H9 (cell line): ENCODE measurements around the gene OSTF1. TPM values are rescaled to one million over a fixed set of nuclear protein-coding genes. Genes with fewer than 3 reads are reported as not detected.

Experiments
- DNase-seq: peaks from one replicate; pipeline ENCODE4 v3.0.0-alpha.2; 2017
- H2AFZ ChIP-seq: one replicate; pipeline ENCODE4 v1.6.1; 2013; ENCODE audit warnings: mild to moderate bottlenecking, low read length, control low read depth, moderate library complexity
- H2AK5ac ChIP-seq: 2 replicates; pipeline ENCODE4 v1.6.1; 2013; ENCODE audit warnings: low read length, control low read depth, mixed read lengths; ENCODE audit not compliant: insufficient read length
- H2BK120ac ChIP-seq: one replicate; pipeline ENCODE4 v1.6.1; 2013; ENCODE audit warnings: low read depth, mild to moderate bottlenecking, low read length, control low read depth, inconsistent platforms; ENCODE audit not compliant: poor library complexity, severe bottlenecking
- H2BK12ac ChIP-seq: 2 replicates; pipeline ENCODE4 v1.6.1; 2013; ENCODE audit warnings: low read length, control low read depth, mixed read lengths, low read depth; ENCODE audit not compliant: insufficient read length
- H2BK15ac ChIP-seq: 2 replicates; pipeline ENCODE4 v1.6.1; 2013; ENCODE audit warnings: low read depth, low read length, control low read depth
- H2BK20ac ChIP-seq: one replicate; pipeline ENCODE4 v1.6.1; 2013; ENCODE audit warnings: low read depth, mild to moderate bottlenecking, low read length, control low read depth, inconsistent platforms; ENCODE audit not compliant: poor library complexity, severe bottlenecking
- H2BK5ac ChIP-seq: 2 replicates; pipeline ENCODE4 v1.6.1; 2013; ENCODE audit warnings: low read length, control low read depth, mixed read lengths; ENCODE audit not compliant: insufficient read length
- H3K14ac ChIP-seq: 2 replicates; pipeline ENCODE4 v1.6.1; 2013; ENCODE audit warnings: low read length, control low read depth; ENCODE audit not compliant: insufficient read depth
- H3K18ac ChIP-seq: 2 replicates; pipeline ENCODE4 v1.6.1; 2013; ENCODE audit warnings: low read depth, mild to moderate bottlenecking, mixed read lengths, low read length, control low read depth; ENCODE audit not compliant: insufficient read length
- H3K23ac ChIP-seq: 2 replicates; pipeline ENCODE4 v1.6.1; 2013; ENCODE audit warnings: low read length, control low read depth, mixed read lengths, low read depth; ENCODE audit not compliant: insufficient read length
- H3K23me2 ChIP-seq: 2 replicates; pipeline ENCODE4 v1.6.1; 2013; ENCODE audit warnings: low read depth, mild to moderate bottlenecking, mixed read lengths, low read length, control low read depth; ENCODE audit not compliant: insufficient read length, poor library complexity, severe bottlenecking
- H3K27ac ChIP-seq: 2 replicates; pipeline ENCODE4 v1.5.1; 2013; ENCODE audit warnings: low read length, control low read depth, mixed read lengths, low read depth; ENCODE audit not compliant: insufficient read length
- H3K27me3 ChIP-seq: 2 replicates; pipeline ENCODE4 v1.6.1; 2013; ENCODE audit warnings: low read length, control low read depth, inconsistent platforms; ENCODE audit not compliant: insufficient read depth
- H3K4ac ChIP-seq: 2 replicates; pipeline ENCODE4 v1.6.1; 2013; ENCODE audit warnings: low read depth, mild to moderate bottlenecking, control low read depth, inconsistent platforms, low read length, moderate library complexity
- H3K4me1 ChIP-seq: 2 replicates; pipeline ENCODE4 v1.6.1; 2013; ENCODE audit warnings: low read length, control low read depth, inconsistent platforms; ENCODE audit not compliant: insufficient read depth
- H3K4me2 ChIP-seq: 2 replicates; pipeline ENCODE4 v1.6.1; 2013; ENCODE audit warnings: low read length, control low read depth, mixed read lengths; ENCODE audit not compliant: insufficient read length, insufficient read depth
- H3K56ac ChIP-seq: 2 replicates; pipeline ENCODE4 v1.6.1; 2013; ENCODE audit warnings: low read depth, mild to moderate bottlenecking, mixed read lengths, low read length, control low read depth; ENCODE audit not compliant: insufficient read length
- H3K79me1 ChIP-seq: 2 replicates; pipeline ENCODE4 v1.6.1; 2013; ENCODE audit warnings: low read depth, mild to moderate bottlenecking, moderate library complexity, low read length, control low read depth, inconsistent platforms; ENCODE audit not compliant: insufficient read depth, poor library complexity, severe bottlenecking
- H3K79me2 ChIP-seq: 2 replicates; pipeline ENCODE4 v1.6.1; 2013; ENCODE audit warnings: low read length, control low read depth, inconsistent platforms; ENCODE audit not compliant: insufficient read depth
- H3K9ac ChIP-seq: 2 replicates; pipeline ENCODE4 v1.6.1; 2013; ENCODE audit warnings: low read length, control low read depth, mixed read lengths; ENCODE audit not compliant: insufficient read length; ENCODE audit errors: extremely low read depth
- H3K9me3 ChIP-seq: one replicate; pipeline ENCODE4 v1.6.1; 2013; ENCODE audit warnings: low read depth, low read length, inconsistent platforms; ENCODE audit not compliant: control insufficient read depth
- H3T11ph ChIP-seq: one replicate; pipeline ENCODE4 v1.6.1; 2013; ENCODE audit warnings: mild to moderate bottlenecking, low read length, control low read depth, inconsistent platforms
- H4K20me1 ChIP-seq: one replicate; pipeline ENCODE4 v1.6.1; 2013; ENCODE audit not compliant: control insufficient read depth, insufficient read length, insufficient read depth
- H4K5ac ChIP-seq: 2 replicates; pipeline ENCODE4 v1.6.1; 2013; ENCODE audit warnings: low read depth, mild to moderate bottlenecking, mixed read lengths, low read length, control low read depth; ENCODE audit not compliant: insufficient read length
- H4K8ac ChIP-seq: replicated peaks from 2 replicates; pipeline ENCODE4 v1.6.1; 2013; ENCODE audit warnings: low read length, control low read depth, mixed read lengths, low read depth; ENCODE audit not compliant: insufficient read length
- H4K91ac ChIP-seq: 2 replicates; pipeline ENCODE4 v1.6.1; 2013; ENCODE audit warnings: low read depth, mild to moderate bottlenecking, moderate library complexity, mixed read lengths, low read length, control low read depth; ENCODE audit not compliant: insufficient read length
- H3K27ac Mint-ChIP-seq, 3 experiments: 2 replicates in 2 of 3; 3 replicates in 1 of 3; pipeline ENCODE4 v1.8.0; 2020 to 2021; ENCODE audit warnings: mixed read lengths in 3 of 3, mild to moderate bottlenecking in 1 of 3, moderate library complexity in 1 of 3
- H3K27me3 Mint-ChIP-seq: 2 replicates; pipeline ENCODE4 v1.8.0; 2021; ENCODE audit warnings: low read depth, mild to moderate bottlenecking, moderate library complexity, mixed read lengths
- H3K36me3 Mint-ChIP-seq, 3 experiments: 2 replicates in 2 of 3; 3 replicates in 1 of 3; pipeline ENCODE4 v1.8.0; 2020 to 2021; ENCODE audit warnings: low read depth in 3 of 3, mixed read lengths in 3 of 3; ENCODE audit not compliant: insufficient read depth in 1 of 3
- H3K4me1 Mint-ChIP-seq, 2 experiments: 2 replicates each; pipeline ENCODE4 v1.8.0; 2020; ENCODE audit warnings: mixed read lengths in 2 of 2
- H3K4me3 Mint-ChIP-seq, 2 experiments: 2 replicates in 1 of 2; 3 replicates in 1 of 2; pipeline ENCODE4 v1.8.0; 2020 to 2021; ENCODE audit warnings: mild to moderate bottlenecking in 2 of 2, mixed read lengths in 2 of 2, moderate library complexity in 1 of 2
- H3K9me3 Mint-ChIP-seq, 2 experiments: 2 replicates in 1 of 2; 3 replicates in 1 of 2; pipeline ENCODE4 v1.8.0; 2020; ENCODE audit warnings: mild to moderate bottlenecking in 2 of 2, mixed read lengths in 2 of 2, moderate library complexity in 1 of 2
- CTCF ChIP-seq: fragments of 200-600 bp; sonication (generic); conservative IDR thresholded peaks from 3 replicates; pipeline ENCODE4 v1.8.0; 2021; ENCODE audit warnings: antibody characterized with exemption, mild to moderate bottlenecking
- WGBS: extraction: QIAGEN DNeasy Blood & Tissue Kit; methylation state at CpG from one replicate; pipeline ENCODE4 v1.1.7; 2013; ENCODE audit warnings: missing lambda C conversion rate, low lambda C conversion rate, mixed read lengths; ENCODE audit not compliant: insufficient read length; ENCODE audit errors: extremely low coverage; 5-methylcytosine and 5-hydroxymethylcytosine counted together
- total RNA-seq: library from RNA; stranded (reverse); gene quantifications from 2 replicates; pipeline ENCODE4 v1.2.1, GENCODE V29; 2021

OSTF1 gene
- total RNA-seq, 1 experiment from 2014 or later, result 16.1 TPM

- Mint-ChIP-seq H3K9me3 (no peaks in the 10 kb centered on the region), H3K27me3 (no peaks in the 10 kb centered on the region), H3K36me3 (no peaks in the 10 kb centered on the region), H3K27ac (no peak overlapping the region), H3K4me1 (peaks cover 20 to 26% of the 10 kb centered on the region in 2 experiments), H3K4me3 (no peak overlapping the region)
- Histone ChIP-seq H3K23ac (no peak overlapping the region), H4K91ac (no peak overlapping the region), H3K9ac (no peak overlapping the region), H2BK20ac (no peak overlapping the region), H4K8ac (no peak overlapping the region), H3K4me1 (no peaks in the 10 kb centered on the region), H3K4ac (no peak overlapping the region), H3K4me2 (no peak overlapping the region), H2BK120ac (no peak overlapping the region), H2AK5ac (no peak overlapping the region), H2AFZ (no peak overlapping the region), H3K9me3 (no peaks in the 10 kb centered on the region), H3K56ac (no peak overlapping the region), H2BK15ac (no peak overlapping the region), H2BK5ac (no peak overlapping the region), H3T11ph (no peak overlapping the region), H3K27me3 (no peaks in the 10 kb centered on the region), H3K79me1 (no peaks in the 10 kb centered on the region), H2BK12ac (no peak overlapping the region), H3K27ac (no peak overlapping the region), H4K5ac (no peak overlapping the region), H3K23me2 (no peaks in the 10 kb centered on the region), H3K18ac (no peak overlapping the region), H4K20me1 (peaks cover 3% of the 10 kb centered on the region), H3K14ac (no peak overlapping the region), H3K79me2 (no peaks in the 10 kb centered on the region)
- WGBS, result no CpG with 5 or more reads among the region's 2 CpGs
- DNase-seq, result no peak
- no peak for TF ChIP-seq CTCF
Measured at GRCh38 chr9:75065510-75065909, 22.8 kb upstream of the OSTF1 start.
